ENCODE measurements around the gene HOXD8.

Gene HOXD8

GRCh38 chr2:176145085-176145969, 15.8 kb downstream of the HOXD8 start (continued):
- TF ChIP-seq ZNF132 (tag by site-specific recombination; IDR thresholded peaks at IDR 0.05; ENCODE audit: borderline replicate concordance) (no peak), ZBTB20 (tag by site-specific recombination; IDR thresholded peaks at IDR 0.05) (no peak), ZNF518A (tag by site-specific recombination; conservative IDR thresholded peaks at IDR 0.05; ENCODE audit: low read depth) (no peak), KLF16 (tag by site-specific recombination; IDR thresholded peaks at IDR 0.05) (0 out of 2 replicates have a peak, but pooled peaks have one; percentile 5), ZNF776 (tag by site-specific recombination; IDR thresholded peaks at IDR 0.05; ENCODE audit: borderline replicate concordance) (no peak), ZNF37A (tag by site-specific recombination; IDR thresholded peaks at IDR 0.05) (no peak), HIC1 (tag by site-specific recombination; IDR thresholded peaks at IDR 0.05) (no peak), ZFP3 (tag by site-specific recombination; IDR thresholded peaks at IDR 0.05; ENCODE audit: low read depth) (no peak), TSHZ1 (tag by site-specific recombination; IDR thresholded peaks at IDR 0.05; ENCODE audit: borderline replicate concordance) (no peak), BCL6B (tag by site-specific recombination; IDR thresholded peaks at IDR 0.05) (peak; percentile 91), REPIN1 (tag by site-specific recombination; IDR thresholded peaks at IDR 0.05; ENCODE audit: low read depth) (no peak), ZNF121 (tag by site-specific recombination; IDR thresholded peaks at IDR 0.05) (no peak), ZNF660 (tag by site-specific recombination; IDR thresholded peaks at IDR 0.05) (no peak), FEZF1 (tag by site-specific recombination; IDR thresholded peaks at IDR 0.05) (no peak), MYNN (tag by site-specific recombination; IDR thresholded peaks at IDR 0.05; ENCODE audit: borderline replicate concordance) (no peak), ZNF202 (tag by site-specific recombination; IDR thresholded peaks at IDR 0.05; ENCODE audit: borderline replicate concordance) (no peak), SCRT1 (tag by site-specific recombination; IDR thresholded peaks at IDR 0.05; ENCODE audit: borderline replicate concordance) (no peak), ZNF394 (tag by site-specific recombination; IDR thresholded peaks at IDR 0.05; ENCODE audit: borderline replicate concordance) (no peak), ZNF843 (tag by site-specific recombination; IDR thresholded peaks at IDR 0.05) (no peak), SALL2 (tag by site-specific recombination; IDR thresholded peaks at IDR 0.05; ENCODE audit: borderline replicate concordance) (no peak), KLF17 (tag by site-specific recombination; IDR thresholded peaks at IDR 0.05) (no peak)
- TF ChIP-seq, protein P1, sequence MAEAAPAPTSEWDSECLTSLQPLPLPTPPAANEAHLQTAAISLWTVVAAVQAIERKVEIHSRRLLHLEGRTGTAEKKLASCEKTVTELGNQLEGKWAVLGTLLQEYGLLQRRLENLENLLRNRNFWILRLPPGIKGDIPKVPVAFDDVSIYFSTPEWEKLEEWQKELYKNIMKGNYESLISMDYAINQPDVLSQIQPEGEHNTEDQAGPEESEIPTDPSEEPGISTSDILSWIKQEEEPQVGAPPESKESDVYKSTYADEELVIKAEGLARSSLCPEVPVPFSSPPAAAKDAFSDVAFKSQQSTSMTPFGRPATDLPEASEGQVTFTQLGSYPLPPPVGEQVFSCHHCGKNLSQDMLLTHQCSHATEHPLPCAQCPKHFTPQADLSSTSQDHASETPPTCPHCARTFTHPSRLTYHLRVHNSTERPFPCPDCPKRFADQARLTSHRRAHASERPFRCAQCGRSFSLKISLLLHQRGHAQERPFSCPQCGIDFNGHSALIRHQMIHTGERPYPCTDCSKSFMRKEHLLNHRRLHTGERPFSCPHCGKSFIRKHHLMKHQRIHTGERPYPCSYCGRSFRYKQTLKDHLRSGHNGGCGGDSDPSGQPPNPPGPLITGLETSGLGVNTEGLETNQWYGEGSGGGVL (tag by site-specific recombination; IDR thresholded peaks at IDR 0.05), result peak; percentile 42; the same call in 1 of the 2 replicates
